T follicular helper cell (primary cell): ENCODE results near the gene C1orf53.
"Not testable (repeated sequence)": the region's sequence is repeated elsewhere in the genome, so short reads cannot be mapped to it uniquely, and the experiment has no call there.

Source experiments
- DNase-seq: peaks from one replicate; pipeline ENCODE4 v3.0.0-alpha.2; 2020; ENCODE audit warnings: low read depth
- total RNA-seq, 2 experiments: gene quantifications; one replicate each; lab custom pipeline; 2026; lab: John Stamatoyannopoulos, UW

The C1orf53 gene
- 0 to 0.39 reads per million in 2 experiments for total RNA-seq

GRCh38 chr1:197902454-197903195 is at the start of gene C1orf53:
TSS of gene C1orf53 (plus strand) at chr1:197902630. CDS start at chr1:197902650, 20 bp downstream.
- DNase-seq = peak; percentile 49

- DNase-seq = not testable (repeated sequence)
These were observed 46.7 kb upstream of the C1orf53 start for GRCh38 chr1:197855751-197856150.

- no peak for DNase-seq
These were observed 45.0 kb upstream of the C1orf53 start for GRCh38 chr1:197857477-197857876.

GRCh38 chr1:197859024-197859423 is 43.4 kb upstream of the C1orf53 start:
- no peak for DNase-seq

- no peak for DNase-seq
These were observed 40.2 kb upstream of the C1orf53 start for GRCh38 chr1:197862221-197862620.

GRCh38 chr1:197862671-197863070 is 39.8 kb upstream of the C1orf53 start:
- no peak for DNase-seq

GRCh38 chr1:197865809-197866208 is 36.6 kb upstream of the C1orf53 start:
- no peak for DNase-seq

- DNase-seq = peak; percentile 14
These were observed 33.5 kb upstream of the C1orf53 start for GRCh38 chr1:197868751-197869489.

GRCh38 chr1:197869490-197870077 is 32.8 kb upstream of the C1orf53 start:
- no peak for DNase-seq

GRCh38 chr1:197876894-197877293 is 25.5 kb upstream of the C1orf53 start:
- DNase-seq = no peak

- DNase-seq = not testable (repeated sequence)
These were observed 22.0 kb upstream of the C1orf53 start for GRCh38 chr1:197880385-197880784.

GRCh38 chr1:197882241-197882640 is 20.2 kb upstream of the C1orf53 start:
- not testable (repeated sequence) for DNase-seq

- DNase-seq = no peak
These were observed 18.3 kb upstream of the C1orf53 start for GRCh38 chr1:197884173-197884572.

- no peak for DNase-seq
These were observed 11.5 kb upstream of the C1orf53 start for GRCh38 chr1:197890936-197891335.

GRCh38 chr1:197892684-197893083 is 9.7 kb upstream of the C1orf53 start:
- no peak for DNase-seq

- DNase-seq = no peak
These were observed 6.1 kb upstream of the C1orf53 start for GRCh38 chr1:197896301-197896700.

GRCh38 chr1:197899037-197899436 is 3.4 kb upstream of the C1orf53 start:
- DNase-seq = no peak

GRCh38 chr1:197902131-197902453 is 338 bp upstream of the C1orf53 start:
- DNase-seq = no peak

GRCh38 chr1:197903196-197903514 is 725 bp downstream of the C1orf53 start:
- DNase-seq = no peak

GRCh38 chr1:197904126-197904787 is 1.8 kb downstream of the C1orf53 start:
- no peak for DNase-seq

GRCh38 chr1:197905699-197906351 is 3.4 kb downstream of the C1orf53 start:
- DNase-seq = no peak
